Transverse colon (tissue), 3 donors: Measurements from ENCODE around the gene PAF1.

Source experiments
- EP300 ChIP-seq: sonication (generic); formaldehyde crosslinking; IDR thresholded peaks from one replicate; pipeline ENCODE4 v1.6.1; 2017; ENCODE audit warnings: antibody characterized with exemption, low read depth
- TF ChIP-seq, protein P1 (sequence below), 5 experiments: fragments of 200-600 bp in 3 of 5; fragments of 450-650 bp in 2 of 5; sonication (generic) in 3 of 5; IDR thresholded peaks; 1 replicate in 2 of 5; 2 replicates in 3 of 5; pipeline ENCODE4 v1.5.1; 2016 to 2017; ENCODE audit warnings: antibody characterized with exemption in 5 of 5, inconsistent platforms in 3 of 5, mild to moderate bottlenecking in 2 of 5, moderate library complexity in 1 of 5

DNA sequence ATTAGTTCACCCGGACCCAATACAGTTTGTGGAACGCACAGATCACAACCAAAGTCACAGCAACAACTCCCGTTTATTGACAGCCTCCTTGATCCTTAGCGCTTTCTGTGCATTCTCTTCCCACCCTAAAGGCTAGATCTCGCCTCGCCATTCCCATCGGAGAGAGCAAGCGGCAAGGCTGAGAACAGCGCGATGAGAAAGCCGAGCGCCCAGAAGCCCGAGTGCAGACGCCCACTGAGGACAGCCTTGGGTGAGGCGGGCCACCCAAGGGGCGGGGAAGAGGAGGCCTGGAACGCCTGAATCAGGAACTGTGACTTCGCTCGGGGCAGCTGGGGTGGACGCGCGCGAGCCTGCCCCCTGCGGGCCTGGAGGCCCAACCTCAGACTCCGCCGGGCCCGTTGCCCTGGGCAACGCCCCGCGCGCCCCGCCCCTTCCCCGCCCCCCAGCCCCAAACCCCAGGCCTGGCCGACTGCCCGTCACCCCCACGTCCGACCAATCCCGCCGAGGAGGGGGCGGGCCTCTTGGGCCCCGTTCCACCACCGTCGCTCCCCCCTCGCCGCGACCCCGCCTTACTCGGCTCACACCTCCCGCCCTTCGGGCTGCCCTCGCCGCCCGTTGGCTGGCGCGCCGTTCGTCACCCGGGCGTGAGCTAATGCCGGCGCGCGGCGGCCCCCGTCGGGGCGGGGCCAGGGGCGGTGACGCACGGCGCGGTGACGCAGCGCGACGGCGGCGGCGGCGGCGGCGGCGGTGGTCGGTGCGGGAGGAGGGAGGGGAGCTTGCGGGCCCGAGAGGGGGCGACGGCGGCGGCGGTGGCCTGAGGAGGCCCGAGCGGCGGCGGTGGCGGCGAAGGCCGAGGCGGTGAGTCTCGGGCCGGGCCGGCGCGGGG is 48.9 kb downstream of the PAF1 start, which contains the start of gene SAMD4B:
- TF ChIP-seq, protein P1, sequence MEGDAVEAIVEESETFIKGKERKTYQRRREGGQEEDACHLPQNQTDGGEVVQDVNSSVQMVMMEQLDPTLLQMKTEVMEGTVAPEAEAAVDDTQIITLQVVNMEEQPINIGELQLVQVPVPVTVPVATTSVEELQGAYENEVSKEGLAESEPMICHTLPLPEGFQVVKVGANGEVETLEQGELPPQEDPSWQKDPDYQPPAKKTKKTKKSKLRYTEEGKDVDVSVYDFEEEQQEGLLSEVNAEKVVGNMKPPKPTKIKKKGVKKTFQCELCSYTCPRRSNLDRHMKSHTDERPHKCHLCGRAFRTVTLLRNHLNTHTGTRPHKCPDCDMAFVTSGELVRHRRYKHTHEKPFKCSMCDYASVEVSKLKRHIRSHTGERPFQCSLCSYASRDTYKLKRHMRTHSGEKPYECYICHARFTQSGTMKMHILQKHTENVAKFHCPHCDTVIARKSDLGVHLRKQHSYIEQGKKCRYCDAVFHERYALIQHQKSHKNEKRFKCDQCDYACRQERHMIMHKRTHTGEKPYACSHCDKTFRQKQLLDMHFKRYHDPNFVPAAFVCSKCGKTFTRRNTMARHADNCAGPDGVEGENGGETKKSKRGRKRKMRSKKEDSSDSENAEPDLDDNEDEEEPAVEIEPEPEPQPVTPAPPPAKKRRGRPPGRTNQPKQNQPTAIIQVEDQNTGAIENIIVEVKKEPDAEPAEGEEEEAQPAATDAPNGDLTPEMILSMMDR (IDR thresholded peaks at IDR 0.05), result peak; percentile 66 to 84 (median 78)
- peak; percentile 6 for TF ChIP-seq EP300
